ENCODE results near the gene XCL1. TPM values are rescaled to one million over a fixed set of nuclear protein-coding genes. Genes with fewer than 3 reads are reported as not detected.

XCL1 gene
- total RNA-seq, 1 donor: not detected

- Histone ChIP-seq H4K20me1 (ENCODE audit: insufficient read depth, low read length) (no peaks in the 10 kb centered on the region), H3K36me3 (ENCODE audit: insufficient read depth, low read length) (no peaks in the 10 kb centered on the region), H3K9me3 (ENCODE audit: low read depth, low read length) (no peaks in the 10 kb centered on the region), H3K79me2 (ENCODE audit: insufficient read depth, low read length) (no peaks in the 10 kb centered on the region), H3K27me3 (ENCODE audit: insufficient read depth, low read length) (no peaks in the 10 kb centered on the region), H3K4me1 (ENCODE audit: insufficient read depth, low read length) (peaks cover 19% of the 10 kb centered on the region), H3K27ac (ENCODE audit: low read depth, low read length) (no peak overlapping the region), H3K4me2 (ENCODE audit: insufficient read depth, low read length) (no peak overlapping the region), H2AFZ (ENCODE audit: low read length) (no peak overlapping the region), H3K4me3 (ENCODE audit: insufficient read depth, low read length) (no peak overlapping the region)
- DNase-seq (ENCODE audit: insufficient read length, low spot score, missing footprints): no peak
- TF ChIP-seq CTCF (IDR thresholded peaks at IDR 0.05; ENCODE audit: extremely low read depth, low read depth, low read length): no peak
Observed at GRCh38 chr1:168626326-168626725, 49.9 kb downstream of the XCL1 start.

- no peaks in the 10 kb centered on the region for H3K79me2 ChIP-seq (ENCODE audit: insufficient read depth, low read length)
- H3K27ac ChIP-seq (ENCODE audit: low read depth, low read length): no peak overlapping the region
- H3K4me1 ChIP-seq (ENCODE audit: insufficient read depth, low read length): peaks cover 17% of the 10 kb centered on the region
- TF ChIP-seq CTCF (IDR thresholded peaks at IDR 0.05; ENCODE audit: extremely low read depth, low read depth, low read length): no peak
- H3K9me3 ChIP-seq (ENCODE audit: low read depth, low read length): no peaks in the 10 kb centered on the region
- no peak overlapping the region for H3K4me2 ChIP-seq (ENCODE audit: insufficient read depth, low read length)
- no peaks in the 10 kb centered on the region for H4K20me1 ChIP-seq (ENCODE audit: insufficient read depth, low read length)
- no peak overlapping the region for H2AFZ ChIP-seq (ENCODE audit: low read length)
- no peaks in the 10 kb centered on the region for H3K27me3 ChIP-seq (ENCODE audit: insufficient read depth, low read length)
- no peak overlapping the region for H3K4me3 ChIP-seq (ENCODE audit: insufficient read depth, low read length)
- DNase-seq (ENCODE audit: insufficient read length, low spot score, missing footprints): no peak
- H3K36me3 ChIP-seq (ENCODE audit: insufficient read depth, low read length): no peaks in the 10 kb centered on the region
Observed at GRCh38 chr1:168627370-168627769, 51.0 kb downstream of the XCL1 start.

GRCh38 chr1:168628807-168629206 lies 52.4 kb downstream of the XCL1 start:
- no peak overlapping the region for H2AFZ ChIP-seq (ENCODE audit: low read length)
- no peak for DNase-seq (ENCODE audit: insufficient read length, low spot score, missing footprints)
- no peak overlapping the region for H3K4me3 ChIP-seq (ENCODE audit: insufficient read depth, low read length)
- H3K27me3 ChIP-seq (ENCODE audit: insufficient read depth, low read length): no peaks in the 10 kb centered on the region
- H3K27ac ChIP-seq (ENCODE audit: low read depth, low read length): no peak overlapping the region
- TF ChIP-seq CTCF (IDR thresholded peaks at IDR 0.05; ENCODE audit: extremely low read depth, low read depth, low read length): no peak
- peak overlapping the region; percentile 12 for H3K4me2 ChIP-seq (ENCODE audit: insufficient read depth, low read length)
- H3K79me2 ChIP-seq (ENCODE audit: insufficient read depth, low read length): no peaks in the 10 kb centered on the region
- peaks cover 7% of the 10 kb centered on the region for H3K4me1 ChIP-seq (ENCODE audit: insufficient read depth, low read length)
- no peaks in the 10 kb centered on the region for H4K20me1 ChIP-seq (ENCODE audit: insufficient read depth, low read length)
- no peaks in the 10 kb centered on the region for H3K36me3 ChIP-seq (ENCODE audit: insufficient read depth, low read length)
- no peaks in the 10 kb centered on the region for H3K9me3 ChIP-seq (ENCODE audit: low read depth, low read length)

GRCh38 chr1:168629466-168629865 lies 53.1 kb downstream of the XCL1 start:
- H3K4me3 ChIP-seq (ENCODE audit: insufficient read depth, low read length): no peak overlapping the region
- H2AFZ ChIP-seq (ENCODE audit: low read length): no peak overlapping the region

More at GRCh38 chr1:168629466-168629865, 53.1 kb downstream of the XCL1 start:
- Histone ChIP-seq H3K79me2 (ENCODE audit: insufficient read depth, low read length) (no peaks in the 10 kb centered on the region), H3K27me3 (ENCODE audit: insufficient read depth, low read length) (no peaks in the 10 kb centered on the region), H3K9me3 (ENCODE audit: low read depth, low read length) (no peaks in the 10 kb centered on the region), H3K4me2 (ENCODE audit: insufficient read depth, low read length) (no peak overlapping the region), H3K36me3 (ENCODE audit: insufficient read depth, low read length) (no peaks in the 10 kb centered on the region), H3K27ac (ENCODE audit: low read depth, low read length) (no peak overlapping the region), H3K4me1 (ENCODE audit: insufficient read depth, low read length) (peaks cover 6% of the 10 kb centered on the region), H4K20me1 (ENCODE audit: insufficient read depth, low read length) (no peaks in the 10 kb centered on the region)
- TF ChIP-seq CTCF (IDR thresholded peaks at IDR 0.05; ENCODE audit: extremely low read depth, low read depth, low read length): no peak
- DNase-seq (ENCODE audit: insufficient read length, low spot score, missing footprints): no peak

Other genes starting within 250 kb of the XCL1 start
- gene XCL2, start 32.6 kb upstream of the XCL1 start, total RNA-seq: not detected in 2 replicates
- gene DPT, start 152.6 kb downstream of the XCL1 start, total RNA-seq: 2.4 and 4.3 TPM in 2 replicates